LNCAP (cell line): ENCODE data around the gene CFAP77.

Source experiments
- CTCF ChIP-seq: fragments of 450-650 bp; IDR thresholded peaks from 2 replicates; pipeline ENCODE4 v1.5.1; 2017; ENCODE audit warnings: mild to moderate bottlenecking

Gene CFAP77

GRCh38 chr9:132600326-132600984 is 190.4 kb downstream of the CFAP77 start:
- no peak for TF ChIP-seq CTCF

- TF ChIP-seq CTCF: no peak
These were observed 192.2 kb downstream of the CFAP77 start for GRCh38 chr9:132602207-132602606.

GRCh38 chr9:132605387-132605786 is 195.4 kb downstream of the CFAP77 start:
- no peak for TF ChIP-seq CTCF

GRCh38 chr9:132606066-132606465 is 196.1 kb downstream of the CFAP77 start:
- TF ChIP-seq CTCF: no peak

GRCh38 chr9:132609184-132609583 is 199.2 kb downstream of the CFAP77 start:
- no peak for TF ChIP-seq CTCF

GRCh38 chr9:132609829-132610228 is 199.8 kb downstream of the CFAP77 start:
- TF ChIP-seq CTCF: no peak

GRCh38 chr9:132610661-132611060 is 200.7 kb downstream of the CFAP77 start:
- no peak for TF ChIP-seq CTCF

GRCh38 chr9:132614324-132614723 is 204.3 kb downstream of the CFAP77 start:
- TF ChIP-seq CTCF: no peak
